NB4 (cell line): Measurements from ENCODE around the gene NEK5.
"Not testable (repeated sequence)": the region's sequence is repeated elsewhere in the genome, so short reads cannot be mapped to it uniquely, and the experiment has no call there.

ENCODE experiments used
- DNase-seq: peaks from one replicate; pipeline ENCODE4 v3.0.0; 2010; ENCODE audit warnings: low read depth
- H3K4me3 ChIP-seq: one replicate; pipeline ENCODE4 v1.5.1; 2011; ENCODE audit warnings: mild to moderate bottlenecking, low read depth, low read length, moderate library complexity
- MYC ChIP-seq: IDR thresholded peaks from 2 replicates; pipeline ENCODE4 v1.6.1; 2011; ENCODE audit warnings: low read depth, low read length
- POLR2A ChIP-seq: IDR thresholded peaks from 2 replicates; pipeline ENCODE4 v1.6.1; 2011; ENCODE audit warnings: mild to moderate bottlenecking; ENCODE audit not compliant: insufficient read length; ENCODE audit errors: extremely low read depth
- TF ChIP-seq, protein P1 (sequence below): IDR thresholded peaks from 2 replicates; pipeline ENCODE4 v1.6.1; 2011; ENCODE audit warnings: low read depth, low read length
- TF ChIP-seq, protein P2 (sequence below): IDR thresholded peaks from one replicate; pipeline ENCODE4 v1.5.1; 2012; ENCODE audit warnings: low read depth, low read length

NEK5 gene, protein sequence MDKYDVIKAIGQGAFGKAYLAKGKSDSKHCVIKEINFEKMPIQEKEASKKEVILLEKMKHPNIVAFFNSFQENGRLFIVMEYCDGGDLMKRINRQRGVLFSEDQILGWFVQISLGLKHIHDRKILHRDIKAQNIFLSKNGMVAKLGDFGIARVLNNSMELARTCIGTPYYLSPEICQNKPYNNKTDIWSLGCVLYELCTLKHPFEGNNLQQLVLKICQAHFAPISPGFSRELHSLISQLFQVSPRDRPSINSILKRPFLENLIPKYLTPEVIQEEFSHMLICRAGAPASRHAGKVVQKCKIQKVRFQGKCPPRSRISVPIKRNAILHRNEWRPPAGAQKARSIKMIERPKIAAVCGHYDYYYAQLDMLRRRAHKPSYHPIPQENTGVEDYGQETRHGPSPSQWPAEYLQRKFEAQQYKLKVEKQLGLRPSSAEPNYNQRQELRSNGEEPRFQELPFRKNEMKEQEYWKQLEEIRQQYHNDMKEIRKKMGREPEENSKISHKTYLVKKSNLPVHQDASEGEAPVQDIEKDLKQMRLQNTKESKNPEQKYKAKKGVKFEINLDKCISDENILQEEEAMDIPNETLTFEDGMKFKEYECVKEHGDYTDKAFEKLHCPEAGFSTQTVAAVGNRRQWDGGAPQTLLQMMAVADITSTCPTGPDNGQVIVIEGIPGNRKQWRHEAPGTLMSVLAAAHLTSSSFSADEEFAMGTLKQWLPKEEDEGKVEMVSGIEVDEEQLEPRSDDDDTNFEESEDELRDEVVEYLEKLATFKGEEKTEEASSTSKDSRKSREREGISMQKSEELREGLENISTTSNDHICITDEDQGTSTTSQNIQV

DNA sequence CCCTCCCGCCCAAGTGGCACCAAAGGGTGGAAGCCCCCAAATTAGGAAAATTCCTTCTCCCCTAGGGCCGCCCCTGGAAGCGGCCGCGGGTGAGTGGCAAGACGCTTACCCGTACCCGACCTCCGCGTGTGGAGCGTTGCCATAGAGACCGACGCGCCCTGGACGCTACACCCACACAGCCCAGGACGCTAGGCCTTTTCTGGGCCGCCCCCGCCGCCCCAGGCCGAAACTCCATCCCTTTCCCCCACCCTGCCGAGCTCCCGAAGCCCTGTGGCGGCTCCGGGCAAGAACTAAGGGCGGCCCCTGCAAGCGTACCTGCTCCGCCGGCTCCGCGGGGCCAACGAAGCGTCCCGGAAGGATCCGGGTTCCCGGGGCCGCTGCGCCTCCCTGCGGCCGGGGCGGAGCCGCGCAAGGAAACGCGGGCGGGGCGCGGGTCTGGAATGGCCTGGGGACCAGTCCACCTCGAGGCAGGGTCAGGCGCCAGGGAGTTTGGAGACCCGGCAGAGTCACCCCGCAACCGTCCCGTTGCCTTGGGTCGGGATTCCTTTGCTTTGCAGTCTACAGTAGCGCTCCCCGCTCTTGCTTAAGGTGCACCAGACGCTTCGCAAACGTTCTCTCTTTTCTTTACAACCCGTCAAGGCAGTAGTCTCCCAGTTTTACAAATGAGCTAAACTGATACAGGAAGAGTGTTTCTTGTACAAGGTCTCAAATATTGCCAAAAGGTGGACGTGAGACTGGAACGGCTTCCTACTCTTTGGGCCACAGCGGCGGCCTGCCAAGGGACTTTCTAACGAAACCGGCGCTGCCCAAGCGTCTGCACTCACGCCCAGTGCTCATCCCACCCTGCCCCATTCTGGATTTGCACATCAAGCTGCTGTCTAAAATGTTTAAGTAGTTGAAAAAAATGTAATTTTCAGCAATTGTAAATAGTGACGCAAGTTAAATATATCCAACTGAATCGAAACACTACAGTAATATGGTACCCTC is at the start of gene NEK5:
Gene NEK5, minus strand, starts transcription at position 360 of the 987 bp plus-strand sequence. CDS start 1,591 bp downstream, outside the sequence.
- TF ChIP-seq, protein P1, sequence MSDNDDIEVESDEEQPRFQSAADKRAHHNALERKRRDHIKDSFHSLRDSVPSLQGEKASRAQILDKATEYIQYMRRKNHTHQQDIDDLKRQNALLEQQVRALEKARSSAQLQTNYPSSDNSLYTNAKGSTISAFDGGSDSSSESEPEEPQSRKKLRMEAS = peak; percentile 14; the same call in 1 of the 2 replicates
- TF ChIP-seq MYC (no peak; the same call in 1 of the 2 replicates), POLR2A (no peak)
- TF ChIP-seq, protein P2, sequence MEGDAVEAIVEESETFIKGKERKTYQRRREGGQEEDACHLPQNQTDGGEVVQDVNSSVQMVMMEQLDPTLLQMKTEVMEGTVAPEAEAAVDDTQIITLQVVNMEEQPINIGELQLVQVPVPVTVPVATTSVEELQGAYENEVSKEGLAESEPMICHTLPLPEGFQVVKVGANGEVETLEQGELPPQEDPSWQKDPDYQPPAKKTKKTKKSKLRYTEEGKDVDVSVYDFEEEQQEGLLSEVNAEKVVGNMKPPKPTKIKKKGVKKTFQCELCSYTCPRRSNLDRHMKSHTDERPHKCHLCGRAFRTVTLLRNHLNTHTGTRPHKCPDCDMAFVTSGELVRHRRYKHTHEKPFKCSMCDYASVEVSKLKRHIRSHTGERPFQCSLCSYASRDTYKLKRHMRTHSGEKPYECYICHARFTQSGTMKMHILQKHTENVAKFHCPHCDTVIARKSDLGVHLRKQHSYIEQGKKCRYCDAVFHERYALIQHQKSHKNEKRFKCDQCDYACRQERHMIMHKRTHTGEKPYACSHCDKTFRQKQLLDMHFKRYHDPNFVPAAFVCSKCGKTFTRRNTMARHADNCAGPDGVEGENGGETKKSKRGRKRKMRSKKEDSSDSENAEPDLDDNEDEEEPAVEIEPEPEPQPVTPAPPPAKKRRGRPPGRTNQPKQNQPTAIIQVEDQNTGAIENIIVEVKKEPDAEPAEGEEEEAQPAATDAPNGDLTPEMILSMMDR = peak; percentile 72
- peak; percentile 79 for DNase-seq
- H3K4me3 ChIP-seq = peak within 1 kb of the TSS; percentile 69

DNA sequence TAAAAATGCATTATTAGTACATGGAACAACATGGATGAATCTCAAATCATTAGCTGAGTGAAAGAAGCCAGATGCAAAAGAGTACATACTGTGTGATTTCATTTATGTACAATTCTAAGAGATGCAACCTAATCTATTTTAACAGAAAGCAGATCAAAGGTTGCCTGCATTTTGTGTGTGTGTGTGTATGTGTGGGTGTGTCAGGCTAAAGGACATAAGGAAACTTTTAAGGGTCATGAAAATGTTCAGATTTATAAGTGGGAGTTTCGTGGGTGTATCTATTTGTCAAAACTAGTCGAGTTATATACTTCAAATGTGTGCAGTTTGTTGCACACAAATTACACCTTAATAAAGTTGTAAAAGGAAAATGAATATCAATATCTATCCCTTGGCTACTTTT is 48.4 kb upstream of the NEK5 start:
- TF ChIP-seq POLR2A (no peak), MYC (no peak)
- TF ChIP-seq, protein P1 = no peak
- TF ChIP-seq, protein P2 = no peak
- no peak for DNase-seq
- H3K4me3 ChIP-seq = no peak overlapping the region

DNA sequence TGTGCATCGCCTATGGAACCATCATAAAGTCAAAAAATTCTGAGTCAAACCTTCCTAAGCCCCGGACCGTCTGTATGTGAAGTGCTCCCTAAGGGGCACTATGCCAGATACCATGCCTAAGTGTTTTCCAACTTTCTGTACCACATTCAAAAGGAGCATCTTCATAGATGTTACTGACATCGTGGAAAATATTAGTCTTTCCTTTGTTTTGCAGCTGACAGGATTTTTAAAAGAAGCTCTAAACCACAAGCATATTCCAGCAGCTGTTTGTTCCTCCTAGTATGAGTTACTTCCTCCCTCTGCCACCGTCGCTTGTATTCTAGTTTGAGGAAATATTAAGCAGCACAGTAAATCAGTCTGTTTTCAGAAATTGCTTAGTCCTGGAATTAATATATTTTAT is 45.1 kb upstream of the NEK5 start:
- peak; percentile 51 for DNase-seq
- H3K4me3 ChIP-seq = not testable (repeated sequence)

DNA sequence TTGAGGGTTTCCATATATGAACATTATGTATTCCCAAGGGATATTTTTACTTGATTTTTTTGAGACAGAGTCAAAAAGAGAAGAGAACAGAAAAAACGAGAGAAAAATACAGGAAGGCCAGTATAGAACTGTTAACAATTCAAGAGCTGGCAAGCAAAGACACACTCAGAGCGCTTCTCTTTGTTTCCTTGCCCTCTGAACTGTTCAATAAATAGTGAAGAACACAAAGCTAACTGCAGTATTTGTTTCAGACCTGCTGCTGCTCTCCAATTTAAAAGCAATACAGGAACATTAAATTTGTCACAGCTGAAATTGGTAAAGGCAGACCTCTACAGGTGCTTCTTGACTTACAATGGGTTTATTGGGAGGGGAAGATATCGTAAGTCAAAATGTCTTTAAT is 44.5 kb upstream of the NEK5 start:
- no peak for DNase-seq
- H3K4me3 ChIP-seq = no peak overlapping the region
- TF ChIP-seq, protein P1 = no peak
- no peak for TF ChIP-seq MYC
- TF ChIP-seq, protein P2 = no peak
- TF ChIP-seq POLR2A = no peak

DNA sequence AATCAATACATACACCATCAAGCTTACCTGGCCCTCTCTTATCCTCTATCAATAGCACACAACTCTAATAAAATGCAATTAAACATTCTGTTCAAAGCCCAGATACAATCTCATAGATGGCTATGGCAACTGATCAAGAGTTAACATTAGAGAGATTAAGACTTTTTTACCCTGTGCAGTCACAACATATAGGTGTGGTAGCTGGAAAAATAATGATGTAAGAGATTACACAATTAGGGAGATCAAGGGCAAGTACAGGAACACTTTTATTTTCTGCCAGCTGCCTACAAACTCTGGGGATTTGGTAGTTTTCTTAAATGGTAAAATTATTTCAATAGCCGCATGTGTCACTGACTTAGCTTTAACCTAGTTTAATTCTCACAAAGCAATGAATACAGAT is 42.8 kb upstream of the NEK5 start:
- not testable (repeated sequence) for DNase-seq, H3K4me3 ChIP-seq

DNA sequence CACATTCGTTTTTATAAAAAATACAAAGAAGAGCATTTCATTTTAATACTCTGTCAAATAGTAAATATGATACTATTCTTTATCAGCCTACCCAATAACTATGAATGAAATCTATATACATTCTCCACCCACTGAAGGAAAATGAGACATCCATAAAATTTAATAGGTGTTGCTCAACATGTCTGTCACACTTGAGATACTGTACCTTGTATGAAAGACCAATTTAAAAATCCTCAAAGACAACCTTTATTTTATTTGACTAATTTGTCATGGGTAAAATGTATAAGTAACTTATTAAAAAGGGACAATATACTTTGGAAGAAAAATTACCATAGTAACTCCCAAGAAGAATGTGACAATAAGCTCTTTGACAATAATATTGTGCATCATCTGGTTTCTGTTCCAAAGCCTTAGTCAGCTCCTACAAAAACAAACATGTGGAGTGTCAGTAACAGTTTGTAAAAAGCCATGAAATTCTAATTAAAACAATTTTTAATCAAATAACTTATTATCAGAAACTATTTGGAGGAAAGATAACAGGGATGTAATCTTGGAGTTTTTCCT is 42.0 kb upstream of the NEK5 start:
- DNase-seq, H3K4me3 ChIP-seq: not testable (repeated sequence)

DNA sequence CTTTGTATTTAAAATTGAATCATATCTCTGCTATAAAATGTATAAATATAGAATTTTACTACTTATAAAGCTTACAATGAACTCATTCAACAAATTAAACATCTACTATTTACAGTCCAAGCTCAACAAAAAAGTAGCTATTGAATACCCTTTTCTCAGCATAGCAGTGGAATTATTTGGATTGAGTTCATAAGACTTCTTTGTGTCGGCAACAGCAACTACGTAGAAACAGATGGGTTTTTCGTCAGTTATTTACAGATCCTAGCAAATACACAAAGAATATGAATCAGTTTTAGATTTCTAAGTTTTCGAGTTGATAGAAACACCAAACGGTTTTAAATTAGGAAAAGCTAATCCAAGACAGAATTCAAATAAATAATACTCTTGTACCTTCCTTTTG is 41.0 kb upstream of the NEK5 start:
- TF ChIP-seq, protein P2 = no peak
- TF ChIP-seq MYC (no peak), POLR2A (no peak)
- TF ChIP-seq, protein P1 = no peak
- H3K4me3 ChIP-seq = no peak overlapping the region
- no peak for DNase-seq
